HFFc6 (cell line): Measurements from ENCODE around the gene GATAD2B. TPM values are rescaled to one million over a fixed set of nuclear protein-coding genes. Genes with fewer than 3 reads are reported as not detected.

Source experiments
- DNase-seq: peaks from one replicate; pipeline ENCODE4 v3.0.0-alpha.2; 2018
- H3K27ac Mint-ChIP-seq: 2 replicates; pipeline ENCODE4 v1.8.0; 2020; ENCODE audit warnings: mild to moderate bottlenecking, mixed read lengths
- H3K27me3 Mint-ChIP-seq: 2 replicates; pipeline ENCODE4 v1.8.0; 2021; ENCODE audit warnings: mild to moderate bottlenecking, moderate library complexity, mixed read lengths; ENCODE audit not compliant: insufficient read depth
- H3K36me3 Mint-ChIP-seq: 2 replicates; pipeline ENCODE4 v1.8.0; 2021; ENCODE audit warnings: low read depth, mixed read lengths
- H3K4me1 Mint-ChIP-seq: 2 replicates; pipeline ENCODE4 v1.8.0; 2020; ENCODE audit warnings: low read depth, mixed read lengths
- H3K4me3 Mint-ChIP-seq: 2 replicates; pipeline ENCODE4 v1.8.0; 2020; ENCODE audit warnings: mild to moderate bottlenecking, moderate library complexity, mixed read lengths
- H3K9me3 Mint-ChIP-seq: 2 replicates; pipeline ENCODE4 v1.8.0; 2020; ENCODE audit warnings: mild to moderate bottlenecking, mixed read lengths
- CTCF ChIP-seq: fragments of 200-600 bp; sonication (generic); IDR thresholded peaks from 2 replicates; pipeline ENCODE4 v1.5.0; 2021; ENCODE audit warnings: antibody characterized with exemption, mild to moderate bottlenecking
- total RNA-seq, 6 experiments: library from RNA; stranded (reverse); fragmentation: NEBNext Ultra II Directional; extraction: Animal tissue kit (Norgen Biotek cat#: 25700); gene quantifications; 2 replicates in 1 of 6; 3 replicates in 5 of 6; pipeline ENCODE4 v1.2.3, GENCODE V29; 2021

GATAD2B gene
- total RNA-seq, 6 experiments from 2014 or later: 29.3 to 40.9 (median 38.4) TPM

GRCh38 chr1:153778051-153778823 is 144.5 kb downstream of the GATAD2B start:
- Mint-ChIP-seq H3K4me1 (peaks cover 20% of the 10 kb centered on the region), H3K27ac (no peak overlapping the region), H3K4me3 (no peak overlapping the region), H3K36me3 (0 out of 2 replicates have a peak, but pooled peaks cover 4% of the 10 kb centered on the region), H3K9me3 (no peaks in the 10 kb centered on the region), H3K27me3 (peaks cover 8% of the 10 kb centered on the region)
- no peak for TF ChIP-seq CTCF
- no peak for DNase-seq

GRCh38 chr1:153777648-153778047 is 145.1 kb downstream of the GATAD2B start:
- Mint-ChIP-seq H3K27me3 (peaks cover 8% of the 10 kb centered on the region), H3K9me3 (no peaks in the 10 kb centered on the region), H3K4me1 (peaks cover 17% of the 10 kb centered on the region), H3K4me3 (no peak overlapping the region; the same call in 1 of the 2 replicates), H3K36me3 (0 out of 2 replicates have a peak, but pooled peaks cover 4% of the 10 kb centered on the region), H3K27ac (no peak overlapping the region)
- TF ChIP-seq CTCF: no peak
- DNase-seq: no peak

- peaks cover 8% of the 10 kb centered on the region for H3K27me3 Mint-ChIP-seq
- H3K4me1 Mint-ChIP-seq: peaks cover 17% of the 10 kb centered on the region
- TF ChIP-seq CTCF: no peak
- H3K36me3 Mint-ChIP-seq: 0 out of 2 replicates have a peak, but pooled peaks cover 4% of the 10 kb centered on the region
- H3K4me3 Mint-ChIP-seq: peak overlapping the region; percentile 51
- no peak for DNase-seq
- no peaks in the 10 kb centered on the region for H3K9me3 Mint-ChIP-seq
- no peak overlapping the region for H3K27ac Mint-ChIP-seq
Observed at GRCh38 chr1:153776845-153777370, 145.9 kb downstream of the GATAD2B start.

GRCh38 chr1:153776352-153776751 is 146.4 kb downstream of the GATAD2B start:
- Mint-ChIP-seq H3K27me3 (peaks cover 8% of the 10 kb centered on the region), H3K9me3 (no peaks in the 10 kb centered on the region), H3K4me1 (peaks cover 17% of the 10 kb centered on the region), H3K36me3 (0 out of 2 replicates have a peak, but pooled peaks cover 4% of the 10 kb centered on the region), H3K4me3 (peak overlapping the region; percentile 75), H3K27ac (no peak overlapping the region)
- DNase-seq: no peak
- no peak for TF ChIP-seq CTCF

- 0 out of 2 replicates have a peak, but pooled peaks cover 4% of the 10 kb centered on the region for H3K36me3 Mint-ChIP-seq
- no peaks in the 10 kb centered on the region for H3K9me3 Mint-ChIP-seq
- DNase-seq: peak; percentile 35
- H3K4me1 Mint-ChIP-seq: peaks cover 17% of the 10 kb centered on the region
- peaks cover 8% of the 10 kb centered on the region for H3K27me3 Mint-ChIP-seq
- peak overlapping the region; percentile 85 for H3K4me3 Mint-ChIP-seq
- peak overlapping the region; percentile 36; the same call in 1 of the 2 replicates for H3K27ac Mint-ChIP-seq
- TF ChIP-seq CTCF: no peak; the same call in 1 of the 2 replicates
Observed at GRCh38 chr1:153775458-153776327, 147.1 kb downstream of the GATAD2B start.
